ENCODE data around the gene MAX.
"Not testable (repeated sequence)": the region's sequence is repeated elsewhere in the genome, so short reads cannot be mapped to it uniquely, and the experiment has no call there.

Gene MAX

DNA sequence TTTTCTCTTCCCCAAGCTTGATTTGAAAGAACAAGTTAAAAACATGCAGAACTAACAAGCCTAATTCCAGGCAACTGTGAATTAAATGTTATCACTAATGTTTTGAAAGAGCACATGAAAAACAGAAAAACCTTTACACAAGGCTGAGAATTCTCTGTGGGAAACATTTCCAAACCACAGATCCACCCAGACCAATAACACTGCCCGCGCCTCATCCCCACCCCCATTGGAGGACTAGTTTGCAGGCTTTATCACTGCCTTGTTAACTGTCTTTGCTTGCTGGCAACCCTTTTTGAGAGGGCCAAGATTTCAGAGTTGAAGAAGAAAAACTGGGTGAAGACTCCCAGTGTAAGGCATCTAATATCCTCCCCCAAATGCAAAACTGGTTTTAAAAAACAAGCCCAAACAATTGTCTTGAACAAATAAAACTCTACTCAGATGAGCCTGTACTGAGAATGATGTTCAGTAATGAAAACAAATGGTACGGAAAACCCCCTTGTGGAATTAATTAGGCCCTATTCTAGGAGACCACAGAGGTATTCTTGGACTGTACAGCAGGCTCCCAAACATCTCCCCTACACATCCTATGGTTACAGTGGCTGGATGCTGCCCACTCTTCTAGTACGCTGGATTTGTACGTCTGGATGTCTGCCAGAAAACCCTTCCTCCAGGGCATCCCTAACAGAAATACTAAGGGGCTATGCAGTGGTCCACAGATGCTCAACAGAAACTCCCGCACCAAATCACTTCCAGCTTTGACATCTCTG is 5.8 kb downstream of the MAX start:
- H3K4me3 ChIP-seq (ENCODE audit: low read depth, low read length) = no peak overlapping the region
- no peaks in the 10 kb centered on the region for H3K27me3 ChIP-seq (ENCODE audit: control insufficient read depth, insufficient read depth, low read length)
- H3K4me1 ChIP-seq = peaks cover 24% of the 10 kb centered on the region
- TF ChIP-seq, protein P1, sequence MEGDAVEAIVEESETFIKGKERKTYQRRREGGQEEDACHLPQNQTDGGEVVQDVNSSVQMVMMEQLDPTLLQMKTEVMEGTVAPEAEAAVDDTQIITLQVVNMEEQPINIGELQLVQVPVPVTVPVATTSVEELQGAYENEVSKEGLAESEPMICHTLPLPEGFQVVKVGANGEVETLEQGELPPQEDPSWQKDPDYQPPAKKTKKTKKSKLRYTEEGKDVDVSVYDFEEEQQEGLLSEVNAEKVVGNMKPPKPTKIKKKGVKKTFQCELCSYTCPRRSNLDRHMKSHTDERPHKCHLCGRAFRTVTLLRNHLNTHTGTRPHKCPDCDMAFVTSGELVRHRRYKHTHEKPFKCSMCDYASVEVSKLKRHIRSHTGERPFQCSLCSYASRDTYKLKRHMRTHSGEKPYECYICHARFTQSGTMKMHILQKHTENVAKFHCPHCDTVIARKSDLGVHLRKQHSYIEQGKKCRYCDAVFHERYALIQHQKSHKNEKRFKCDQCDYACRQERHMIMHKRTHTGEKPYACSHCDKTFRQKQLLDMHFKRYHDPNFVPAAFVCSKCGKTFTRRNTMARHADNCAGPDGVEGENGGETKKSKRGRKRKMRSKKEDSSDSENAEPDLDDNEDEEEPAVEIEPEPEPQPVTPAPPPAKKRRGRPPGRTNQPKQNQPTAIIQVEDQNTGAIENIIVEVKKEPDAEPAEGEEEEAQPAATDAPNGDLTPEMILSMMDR (IDR thresholded peaks at IDR 0.05) = no peak
- H3K79me2 ChIP-seq = peaks cover 37% of the 10 kb centered on the region
- H3K9ac ChIP-seq = no peak overlapping the region
- H3K4me2 ChIP-seq (ENCODE audit: low read length) = peak overlapping the region; percentile 39
- H3K36me3 ChIP-seq (ENCODE audit: control insufficient read depth, insufficient read depth, low read length) = no peaks in the 10 kb centered on the region
- H3K9me3 ChIP-seq (ENCODE audit: control insufficient read depth, low read length) = no peaks in the 10 kb centered on the region
- H3K27ac ChIP-seq = no peak overlapping the region
- H2AFZ ChIP-seq = no peak overlapping the region

- Histone ChIP-seq H3K4me3 (ENCODE audit: low read depth, low read length) (no peak overlapping the region), H3K9ac (no peak overlapping the region), H3K9me3 (ENCODE audit: control insufficient read depth, low read length) (no peaks in the 10 kb centered on the region), H2AFZ (no peak overlapping the region), H3K79me2 (peaks cover 31% of the 10 kb centered on the region), H3K4me2 (ENCODE audit: low read length) (peak overlapping the region; percentile 39), H3K36me3 (ENCODE audit: control insufficient read depth, insufficient read depth, low read length) (no peaks in the 10 kb centered on the region), H3K4me1 (peaks cover 20% of the 10 kb centered on the region), H3K27me3 (ENCODE audit: control insufficient read depth, insufficient read depth, low read length) (no peaks in the 10 kb centered on the region), H3K27ac (no peak overlapping the region)
- TF ChIP-seq, protein P1 (IDR thresholded peaks at IDR 0.05) = no peak
Observed at GRCh38 chr14:65095633-65096205, 6.6 kb downstream of the MAX start.

DNA sequence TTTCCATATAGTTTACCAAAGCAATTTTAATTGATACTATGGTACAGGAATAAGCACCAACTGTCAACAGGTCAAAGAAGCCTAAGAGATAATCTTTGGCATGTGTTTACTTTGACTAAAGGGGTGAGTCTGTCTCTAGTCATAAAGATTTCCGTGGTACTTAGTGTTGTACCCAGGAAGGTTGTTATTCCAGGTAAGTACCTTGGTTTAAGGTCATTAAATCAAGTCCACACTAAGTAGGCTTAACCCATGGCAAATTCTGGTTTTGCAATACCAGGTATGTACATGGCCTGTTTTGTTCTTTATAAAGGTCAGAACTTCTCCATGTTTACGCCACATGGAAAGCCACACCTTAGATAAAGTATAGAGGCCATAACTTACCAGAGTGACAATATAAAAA is 10.0 kb downstream of the MAX start:
- Histone ChIP-seq H3K4me3 (ENCODE audit: low read depth, low read length) (no peak overlapping the region), H3K9me3 (ENCODE audit: control insufficient read depth, low read length) (no peaks in the 10 kb centered on the region), H3K9ac (no peak overlapping the region), H3K4me1 (peaks cover 20% of the 10 kb centered on the region), H3K79me2 (peaks cover 29% of the 10 kb centered on the region), H3K4me2 (ENCODE audit: low read length) (no peak overlapping the region), H3K27me3 (ENCODE audit: control insufficient read depth, insufficient read depth, low read length) (no peaks in the 10 kb centered on the region), H2AFZ (no peak overlapping the region), H3K36me3 (ENCODE audit: control insufficient read depth, insufficient read depth, low read length) (no peaks in the 10 kb centered on the region), H3K27ac (no peak overlapping the region)
- TF ChIP-seq, protein P1 (IDR thresholded peaks at IDR 0.05) = no peak

DNA sequence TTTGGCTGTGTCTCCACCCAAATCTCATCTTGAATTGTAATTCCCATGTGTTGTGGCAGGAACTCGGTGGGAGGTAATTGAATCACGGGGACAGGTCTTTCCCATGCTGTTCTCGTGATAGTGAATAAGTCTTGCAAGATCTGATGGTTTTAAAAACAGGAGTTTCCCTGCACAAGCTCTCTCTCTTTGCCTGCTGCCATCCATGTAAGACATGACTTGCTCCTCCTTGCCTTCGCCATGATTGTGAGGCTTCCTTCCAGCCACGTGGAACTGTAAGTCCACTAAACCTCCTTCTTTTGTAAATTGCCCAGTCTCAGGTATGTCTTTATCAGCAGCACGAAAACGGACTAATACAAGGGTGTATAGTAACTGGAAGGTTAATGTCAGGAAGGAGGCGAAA is 14.5 kb downstream of the MAX start:
- H3K79me2 ChIP-seq; H3K4me3 ChIP-seq (ENCODE audit: low read depth, low read length); H3K4me2 ChIP-seq (ENCODE audit: low read length); H3K4me1 ChIP-seq; H3K9ac ChIP-seq; H3K9me3 ChIP-seq (ENCODE audit: control insufficient read depth, low read length); H3K27ac ChIP-seq; H2AFZ ChIP-seq; H3K27me3 ChIP-seq (ENCODE audit: control insufficient read depth, insufficient read depth, low read length); H3K36me3 ChIP-seq (ENCODE audit: control insufficient read depth, insufficient read depth, low read length): not testable (repeated sequence)

DNA sequence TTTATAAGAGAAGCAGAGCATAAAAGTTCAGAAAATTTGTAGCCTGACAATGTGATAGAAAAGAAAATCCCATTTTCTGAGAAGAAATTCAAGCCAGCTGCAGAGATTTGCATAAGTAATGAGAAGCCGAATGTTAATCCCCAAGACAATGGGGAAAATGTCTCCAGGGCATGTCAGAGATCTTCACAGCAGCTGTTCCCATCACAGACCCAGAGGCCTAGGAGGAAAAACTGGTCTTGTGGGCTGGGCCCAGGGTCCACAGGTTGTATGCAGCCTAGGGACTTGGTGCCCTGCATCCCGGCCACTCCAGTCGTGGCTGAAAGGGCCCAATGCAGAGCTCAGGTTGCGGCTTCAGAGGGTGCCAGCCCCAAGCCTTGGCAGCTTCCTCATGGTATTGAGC is 15.6 kb downstream of the MAX start:
- not testable (repeated sequence) for H3K27ac ChIP-seq; H3K9ac ChIP-seq; H3K36me3 ChIP-seq (ENCODE audit: control insufficient read depth, insufficient read depth, low read length); H2AFZ ChIP-seq; H3K4me1 ChIP-seq; H3K79me2 ChIP-seq; H3K4me3 ChIP-seq (ENCODE audit: low read depth, low read length); H3K4me2 ChIP-seq (ENCODE audit: low read length); H3K9me3 ChIP-seq (ENCODE audit: control insufficient read depth, low read length); H3K27me3 ChIP-seq (ENCODE audit: control insufficient read depth, insufficient read depth, low read length)
